Lower leg skin (tissue), 4 donors: ENCODE results near the gene OR8U1. TPM values are rescaled to one million over a fixed set of nuclear protein-coding genes. Genes with fewer than 3 reads are reported as not detected.
"Not testable (repeated sequence)": the region's sequence is repeated elsewhere in the genome, so short reads cannot be mapped to it uniquely, and the experiment has no call there.

Source experiments
- DNase-seq, 2 donors: peaks; one replicate each; pipeline ENCODE4 v3.0.0-alpha.2; 2019; ENCODE audit warnings: low spot score in 2 of 2
- H3K4me3 ChIP-seq: fragments of 200-600 bp; sonication (generic); 2 replicates; pipeline ENCODE4 v1.5.1; 2017; ENCODE audit warnings: mild to moderate bottlenecking, low read depth; ENCODE audit not compliant: poor library complexity, severe bottlenecking
- CTCF ChIP-seq, 3 donors: fragments of 450-650 bp; IDR thresholded peaks; one replicate each; pipeline ENCODE4 v1.5.1; 2016; ENCODE audit warnings: antibody characterized with exemption in 3 of 3, mild to moderate bottlenecking in 3 of 3, moderate library complexity in 2 of 3
- POLR2A ChIP-seq, 2 donors: fragments of 450-650 bp; IDR thresholded peaks; one replicate each; pipeline ENCODE4 v1.6.1; 2016 to 2017; ENCODE audit warnings: antibody characterized with exemption in 2 of 2, mild to moderate bottlenecking in 1 of 2, moderate library complexity in 1 of 2
- WGBS, 2 donors: methylation state at CpG; one replicate each; pipeline ENCODE4 v1.1.5; 2018; 5-methylcytosine and 5-hydroxymethylcytosine counted together
- intact Hi-C: fragments of 100-400 bp; cut with DNase I; formaldehyde crosslinking; loops from one replicate; pipeline ENCODE4 v1.15.0; 2023; ENCODE audit warnings: low total_unique reads
- total RNA-seq, 4 donors: library from RNA; depleted of rRNA; stranded (reverse); fragments of >200 nt; gene quantifications; one replicate each; pipeline ENCODE4 v1.1.0, GENCODE V29; 2016

OR8U1 gene
- total RNA-seq, 4 donors from 2014 or later: not detected

- intact Hi-C loops: no loop called here
- no peak overlapping the region for H3K4me3 ChIP-seq
- TF ChIP-seq POLR2A (IDR thresholded peaks at IDR 0.05): no peak
- no peak for TF ChIP-seq CTCF (IDR thresholded peaks at IDR 0.05)
- no peak for DNase-seq
- 83 to 85% methylated on average over 2 of the region's 2 CpGs for WGBS, 2 donors
These were observed 4.7 kb downstream of the OR8U1 start for GRCh38 chr11:56380120-56380519.

DNA sequence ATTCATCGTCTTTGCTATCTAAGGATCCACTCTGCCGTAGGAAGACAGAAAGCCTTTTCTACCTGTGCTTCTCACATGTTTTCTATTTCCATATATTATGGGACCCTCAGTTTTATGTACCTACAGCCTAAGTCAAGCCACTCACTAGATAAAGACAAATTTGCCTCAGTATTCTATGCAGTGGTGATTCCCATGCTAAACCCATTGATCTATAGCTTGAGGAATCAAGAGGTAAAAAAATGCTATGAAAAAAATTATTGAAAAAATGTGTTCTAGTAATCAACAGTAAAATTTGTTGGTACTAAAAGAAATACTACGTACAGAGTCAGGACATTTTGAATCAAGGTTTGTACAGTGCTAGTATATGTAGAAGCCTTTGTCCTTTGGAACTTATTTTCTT lies 19.0 kb downstream of the OR8U1 start:
- no peak overlapping the region for H3K4me3 ChIP-seq
- intact Hi-C loops: no loop called here
- DNase-seq: no peak
- WGBS, 2 donors: 91 to 92% methylated on average over 3 of the region's 3 CpGs
- TF ChIP-seq POLR2A (IDR thresholded peaks at IDR 0.05) (no peak), CTCF (IDR thresholded peaks at IDR 0.05) (no peak)

DNA sequence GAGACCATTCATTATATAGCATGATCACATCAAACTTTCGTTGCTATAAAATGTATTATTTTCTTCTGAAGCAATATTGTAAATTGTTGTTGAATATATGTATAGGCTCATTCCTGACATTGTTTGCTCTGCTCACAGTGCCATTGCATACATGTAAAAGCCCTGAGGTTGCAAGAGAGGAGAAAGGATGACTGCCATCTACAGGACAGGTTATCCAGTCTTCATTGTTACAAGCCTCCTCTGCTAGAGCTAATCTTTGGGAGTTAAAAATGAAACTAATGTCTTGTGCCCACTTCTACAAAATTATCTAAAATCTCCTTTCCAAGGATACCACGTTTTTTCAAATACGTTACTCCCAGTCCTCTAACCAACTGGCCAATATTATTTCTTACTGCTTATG lies 20.6 kb downstream of the OR8U1 start:
- intact Hi-C loops: no loop called here
- TF ChIP-seq CTCF (IDR thresholded peaks at IDR 0.05) (no peak), POLR2A (IDR thresholded peaks at IDR 0.05) (no peak)
- H3K4me3 ChIP-seq: no peak overlapping the region
- DNase-seq: no peak
- WGBS, 2 donors: 45 to 60% methylated on average over 3 of the region's 3 CpGs

DNA sequence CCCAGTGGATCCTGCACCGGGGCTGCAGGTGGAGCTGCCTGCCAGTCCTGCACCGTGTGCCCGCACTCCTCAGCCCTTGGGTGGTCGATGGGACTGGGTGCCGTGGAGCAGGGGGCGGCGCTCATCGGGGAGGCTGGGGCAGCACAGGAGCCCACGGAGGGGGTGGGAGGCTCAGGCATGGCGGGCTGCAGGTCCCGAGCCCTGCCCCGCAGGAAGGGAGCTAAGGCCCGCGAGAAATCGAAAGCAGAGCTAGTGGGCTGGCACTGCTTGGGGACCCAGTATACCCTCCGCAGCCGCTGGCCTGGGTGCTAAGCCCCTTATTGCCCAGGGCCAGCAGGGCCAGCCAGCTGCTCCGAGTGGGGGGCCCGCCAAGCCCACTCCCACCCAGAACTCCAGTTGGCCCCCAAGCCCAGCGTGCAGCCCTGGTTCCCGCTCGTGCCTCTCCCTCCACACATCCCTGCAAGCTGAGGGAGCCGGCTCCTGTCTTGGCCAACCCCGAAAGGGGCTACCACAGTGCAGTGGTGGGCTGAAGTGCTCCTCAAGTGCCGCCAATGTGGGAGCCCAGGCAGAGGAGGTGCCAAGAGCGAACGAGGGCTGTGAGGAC lies 26.5 kb downstream of the OR8U1 start:
- H3K4me3 ChIP-seq, intact Hi-C loops, DNase-seq: not testable (repeated sequence)
- 94 to 95% methylated on average over 12 to 26 of the region's 27 CpGs for WGBS, 2 donors

DNA sequence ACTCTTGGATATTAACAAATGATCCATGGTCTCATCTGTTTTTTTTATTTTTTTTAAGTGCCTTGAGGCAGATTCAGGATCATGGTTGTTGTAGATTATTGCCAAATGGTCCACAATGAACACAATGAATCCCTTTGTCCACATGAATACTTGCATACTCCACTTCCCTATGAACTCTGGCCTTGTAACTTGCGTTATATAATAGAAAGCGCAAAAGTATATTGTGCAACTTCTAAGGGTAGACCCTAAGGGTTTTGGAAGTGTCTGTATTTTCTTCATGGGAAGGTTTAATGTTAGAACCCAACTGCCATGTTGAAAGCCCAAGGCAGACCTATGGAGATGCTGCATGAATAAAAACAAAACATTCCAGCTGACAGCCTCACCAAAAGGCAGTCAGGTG lies 29.0 kb downstream of the OR8U1 start:
- 87 to 90% methylated on average over 2 of the region's 2 CpGs for WGBS, 2 donors
- DNase-seq: no peak
- TF ChIP-seq CTCF (IDR thresholded peaks at IDR 0.05): no peak
- no peak for TF ChIP-seq POLR2A (IDR thresholded peaks at IDR 0.05)
- intact Hi-C loops: no loop called here
- no peak overlapping the region for H3K4me3 ChIP-seq

- no peak overlapping the region for H3K4me3 ChIP-seq
- intact Hi-C loops: no loop called here
- DNase-seq: no peak
- TF ChIP-seq POLR2A (IDR thresholded peaks at IDR 0.05) (no peak), CTCF (IDR thresholded peaks at IDR 0.05) (no peak)
These were observed 35.4 kb downstream of the OR8U1 start for GRCh38 chr11:56410801-56411200.
